Measurements from ENCODE around the gene URB2.
A peak's percentile ranks its signal among the peaks of the same experiment; 100 is the strongest.
"Not testable (repeated sequence)": the region's sequence is repeated elsewhere in the genome, so short reads cannot be mapped to it uniquely, and the experiment has no call there.

The URB2 gene

GRCh38 chr1:229614701-229615100 lies 11.3 kb upstream of the URB2 start:
- DNase-seq (ENCODE audit: low read depth), result no peak

- no peak for DNase-seq (ENCODE audit: low read depth)
Measured at GRCh38 chr1:229617351-229618100, 8.5 kb upstream of the URB2 start.

- no peak for DNase-seq (ENCODE audit: low read depth)
Measured at GRCh38 chr1:229619002-229619401, 7.0 kb upstream of the URB2 start.

GRCh38 chr1:229619614-229620013 lies 6.4 kb upstream of the URB2 start:
- DNase-seq (ENCODE audit: low read depth), result no peak

- DNase-seq (ENCODE audit: low read depth), result no peak
Measured at GRCh38 chr1:229620876-229621275, 5.2 kb upstream of the URB2 start.

- DNase-seq (ENCODE audit: low read depth), result no peak
Measured at GRCh38 chr1:229621663-229622062, 4.4 kb upstream of the URB2 start.

- not testable (repeated sequence) for DNase-seq (ENCODE audit: low read depth)
Measured at GRCh38 chr1:229622641-229623120, 3.4 kb upstream of the URB2 start.

- DNase-seq (ENCODE audit: low read depth), result no peak
Measured at GRCh38 chr1:229623225-229623624, 2.8 kb upstream of the URB2 start.

GRCh38 chr1:229623838-229624237 lies 2.2 kb upstream of the URB2 start:
- DNase-seq (ENCODE audit: low read depth), result no peak

- DNase-seq (ENCODE audit: low read depth), result no peak
Measured at GRCh38 chr1:229624521-229625070, 1.5 kb upstream of the URB2 start.

GRCh38 chr1:229625071-229625914 lies 754 bp upstream of the URB2 start:
- peak; percentile 7 for DNase-seq (ENCODE audit: low read depth)

GRCh38 chr1:229627003-229627402 lies 956 bp downstream of the URB2 start:
- no peak for DNase-seq (ENCODE audit: low read depth)

GRCh38 chr1:229629261-229629660 lies 3.2 kb downstream of the URB2 start:
- DNase-seq (ENCODE audit: low read depth), result no peak

- no peak for DNase-seq (ENCODE audit: low read depth)
Measured at GRCh38 chr1:229631148-229631547, 5.1 kb downstream of the URB2 start.

- DNase-seq (ENCODE audit: low read depth), result no peak
Measured at GRCh38 chr1:229631966-229632365, 5.9 kb downstream of the URB2 start.

- DNase-seq (ENCODE audit: low read depth), result no peak
Measured at GRCh38 chr1:229636042-229636441, 10.0 kb downstream of the URB2 start.

- DNase-seq (ENCODE audit: low read depth), result no peak
Measured at GRCh38 chr1:229637746-229638145, 11.7 kb downstream of the URB2 start.

- DNase-seq (ENCODE audit: low read depth), result no peak
Measured at GRCh38 chr1:229640455-229640854, 14.4 kb downstream of the URB2 start.

- no peak for DNase-seq (ENCODE audit: low read depth)
Measured at GRCh38 chr1:229641306-229641705, 15.3 kb downstream of the URB2 start.

- DNase-seq (ENCODE audit: low read depth), result no peak
Measured at GRCh38 chr1:229642376-229642775, 16.3 kb downstream of the URB2 start.

- DNase-seq (ENCODE audit: low read depth), result no peak
Measured at GRCh38 chr1:229642970-229643369, 16.9 kb downstream of the URB2 start.

- DNase-seq (ENCODE audit: low read depth), result no peak
Measured at GRCh38 chr1:229643996-229644745, 18.1 kb downstream of the URB2 start.

Data from stimulated activated CD8-positive, alpha-beta memory T cell treated with anti-CD3 and anti-CD28 coated beads, Interleukin-12 subunit alpha, Interleukin-12 subunit beta, amount 100 ng/mL, for 1 hour (primary cell).